Pons (tissue), 1 donor: ENCODE results near the gene XPOT.

ENCODE experiments used
- DNase-seq: peaks from one replicate; pipeline ENCODE4 v3.0.0-alpha.2; 2016; ENCODE audit warnings: low spot score

The XPOT gene

DNA sequence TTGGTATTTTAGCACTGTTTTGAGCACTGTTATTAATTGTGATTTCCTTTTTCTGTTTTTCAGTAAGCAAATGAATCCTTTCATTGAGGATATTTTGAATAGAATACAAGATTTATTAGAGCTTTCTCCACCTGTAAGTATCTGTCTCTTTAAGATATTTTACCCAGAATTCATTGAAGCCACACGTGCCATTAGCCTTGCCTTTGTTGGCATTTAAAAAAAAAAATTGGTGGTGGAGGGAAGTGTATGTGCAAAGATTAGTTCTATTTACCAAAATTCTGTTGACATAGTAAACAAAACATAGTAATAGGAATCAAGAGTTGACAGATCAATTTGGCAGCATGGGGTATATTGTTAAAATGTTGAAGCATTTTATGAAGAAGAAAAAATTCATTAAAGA, 23.8 kb downstream of the XPOT start:
- no peak for DNase-seq

- DNase-seq, result no peak
Observed at GRCh38 chr12:64428956-64429355, 24.8 kb downstream of the XPOT start.

DNA sequence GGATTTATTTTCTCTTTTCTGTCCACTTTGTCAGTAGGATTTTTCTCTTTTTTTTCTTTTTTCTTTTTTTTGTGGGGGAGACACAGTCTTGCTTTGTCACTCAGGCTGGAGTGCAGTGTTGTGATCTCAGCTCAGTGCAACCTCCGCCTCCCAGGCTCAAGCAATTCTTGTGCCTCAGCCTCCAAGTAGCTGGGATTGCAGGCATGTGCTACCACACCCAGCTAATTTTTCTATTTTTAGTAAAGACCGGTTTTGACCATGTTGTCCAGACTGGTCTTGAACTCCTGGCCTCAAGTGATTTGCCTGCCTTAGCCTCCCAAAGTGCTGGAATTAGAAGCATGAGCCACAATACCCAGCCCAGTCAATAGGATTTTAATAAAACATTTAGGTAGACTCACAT, 26.7 kb downstream of the XPOT start:
- no peak for DNase-seq

DNA sequence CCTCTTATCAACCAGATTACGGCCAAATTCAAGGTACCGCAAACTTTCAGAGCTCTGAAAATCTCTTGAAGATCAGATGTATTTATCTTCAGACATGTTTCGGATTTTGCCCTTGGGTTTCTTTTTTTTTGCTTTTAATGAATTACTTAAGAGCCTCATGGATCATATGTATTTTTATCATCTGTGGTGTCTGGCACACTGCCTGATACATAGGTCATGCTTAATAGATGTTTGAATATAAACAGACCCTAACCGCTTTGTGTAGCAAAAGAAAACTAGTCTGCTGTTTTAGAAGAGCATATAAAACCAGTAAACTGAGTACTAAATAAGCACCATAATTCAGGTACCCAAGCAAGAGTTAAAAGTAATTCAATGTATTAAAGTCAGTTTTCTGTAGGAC, 27.6 kb downstream of the XPOT start:
- no peak for DNase-seq

GRCh38 chr12:64433915-64434314, 29.7 kb downstream of the XPOT start:
- no peak for DNase-seq

- DNase-seq, result no peak
Observed at GRCh38 chr12:64440100-64440499, 35.9 kb downstream of the XPOT start.

GRCh38 chr12:64445490-64445889, 41.3 kb downstream of the XPOT start:
- no peak for DNase-seq

DNA sequence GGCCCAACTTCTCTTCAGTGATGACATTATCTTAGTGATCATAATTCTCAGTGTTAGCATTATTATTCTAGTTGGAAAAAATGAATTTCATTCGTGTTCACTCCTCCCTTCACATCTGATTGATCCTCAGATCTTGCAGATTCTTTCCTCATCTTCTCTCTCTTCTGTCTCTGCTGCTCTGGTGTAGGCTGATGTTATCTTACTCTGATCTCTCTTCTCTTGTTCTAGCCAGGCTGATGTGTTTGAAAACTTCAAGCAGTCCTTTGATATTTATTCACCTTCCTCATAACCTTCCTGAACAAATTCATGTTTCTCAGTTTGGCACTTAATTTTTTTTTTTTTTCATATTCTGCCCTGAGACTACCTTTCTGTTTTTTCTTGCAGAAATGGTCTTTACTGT, 42.1 kb downstream of the XPOT start:
- no peak for DNase-seq

DNA sequence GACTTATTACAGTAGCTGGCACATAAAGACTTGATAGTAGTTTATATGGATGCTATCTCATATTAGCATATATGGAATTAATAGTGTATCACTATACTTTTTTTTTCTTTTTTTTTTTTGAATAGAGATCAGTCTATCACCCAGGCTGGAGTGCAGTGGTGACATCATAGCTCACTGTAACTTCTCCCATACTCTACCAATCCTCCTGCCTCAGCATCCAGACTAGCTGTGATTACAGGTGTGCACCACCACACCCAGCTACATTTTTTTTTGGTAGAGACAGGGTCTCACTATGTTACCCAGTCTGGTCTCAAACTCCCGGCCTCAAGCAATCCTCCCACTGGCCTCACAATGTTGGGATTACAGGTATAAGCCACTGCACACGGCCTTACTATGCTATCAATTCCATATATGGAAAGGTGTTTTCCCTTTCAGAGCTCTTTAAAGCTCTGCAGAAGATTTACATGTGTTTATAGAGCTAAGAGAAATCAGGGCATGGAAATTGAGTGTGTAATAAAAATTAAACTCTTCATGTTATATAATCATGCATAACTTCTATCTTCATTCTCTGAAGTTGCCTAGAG, 46.0 kb downstream of the XPOT start:
- no peak for DNase-seq

DNA sequence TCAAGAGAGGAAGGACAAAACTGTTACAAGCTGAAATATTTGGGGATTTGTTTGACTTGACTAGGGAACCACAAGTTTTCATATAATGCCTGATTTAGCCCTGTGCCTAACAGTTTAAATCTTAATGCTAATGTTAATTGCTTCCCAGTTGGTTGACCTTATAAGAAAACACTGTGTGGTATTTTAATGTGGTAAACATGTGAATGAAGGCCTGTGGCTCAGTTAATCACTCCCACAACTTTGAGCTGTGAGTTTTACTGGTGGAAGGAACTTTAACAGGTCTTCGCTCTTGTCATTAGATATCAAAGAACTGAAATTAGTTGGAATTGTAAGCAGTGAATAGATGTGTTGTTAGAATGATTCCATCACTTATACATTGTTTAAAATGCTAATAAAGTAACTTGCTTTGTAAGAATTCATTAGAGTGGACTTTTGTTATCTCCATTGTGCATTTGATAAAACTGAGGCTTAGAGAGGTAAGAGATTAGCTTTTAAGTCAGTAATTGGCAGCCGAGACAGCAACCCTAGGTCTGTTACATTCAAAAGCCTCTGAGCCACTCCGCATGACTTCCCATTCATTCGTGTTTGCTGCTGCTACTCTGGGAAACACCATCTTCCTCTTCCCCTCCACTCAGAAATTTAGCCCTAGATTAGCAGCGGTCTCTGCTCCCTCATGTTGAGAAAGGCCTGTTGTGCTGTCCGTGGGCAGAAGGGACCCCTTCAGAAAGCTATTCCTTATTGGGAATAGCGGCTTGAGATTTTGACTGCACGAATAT, 46.7 kb downstream of the XPOT start:
- peak; percentile 53 for DNase-seq

GRCh38 chr12:64451687-64452558, 47.7 kb downstream of the XPOT start, which contains the start of gene TBK1:
Gene TBK1 (plus strand): TSS chr12:64452120. CDS start chr12:64455871, 3,751 bp downstream.
- DNase-seq, result peak; percentile 84

DNA sequence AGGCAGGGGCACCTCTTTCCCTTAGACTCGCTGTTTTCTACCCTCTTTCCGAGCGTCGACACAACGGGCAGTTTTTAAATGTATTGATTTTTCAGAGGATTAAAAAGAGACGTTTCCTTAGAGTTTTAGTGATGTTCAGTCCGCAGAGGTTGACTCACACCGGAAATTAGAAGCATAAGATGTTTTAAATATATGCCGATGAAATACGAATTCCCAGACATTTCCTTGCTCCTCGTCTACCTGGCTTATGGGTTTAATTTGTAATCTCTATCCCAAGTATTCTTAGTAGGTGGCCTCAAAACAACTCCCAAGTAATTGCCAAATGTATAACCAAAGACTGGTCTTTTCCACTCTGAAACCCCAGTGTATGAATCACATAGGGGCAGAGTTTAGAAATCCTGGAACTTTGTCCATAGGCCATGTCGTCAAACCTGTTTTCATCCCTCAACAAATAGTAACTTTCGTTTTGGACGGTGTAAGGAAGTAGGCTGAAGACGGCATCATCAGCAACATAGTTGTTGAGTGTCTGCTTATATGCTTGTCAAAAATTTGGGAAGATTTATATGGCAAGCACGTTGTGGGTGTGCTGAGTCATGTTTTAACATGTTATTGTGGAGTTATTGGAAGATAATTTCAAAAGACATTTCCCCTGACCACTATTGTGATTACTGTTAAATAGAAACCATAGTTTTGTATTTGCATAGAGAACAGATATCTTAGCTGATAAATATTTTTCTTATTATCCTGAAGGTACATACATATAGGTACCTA, 48.6 kb downstream of the XPOT start:
- peak; percentile 42 for DNase-seq

DNA sequence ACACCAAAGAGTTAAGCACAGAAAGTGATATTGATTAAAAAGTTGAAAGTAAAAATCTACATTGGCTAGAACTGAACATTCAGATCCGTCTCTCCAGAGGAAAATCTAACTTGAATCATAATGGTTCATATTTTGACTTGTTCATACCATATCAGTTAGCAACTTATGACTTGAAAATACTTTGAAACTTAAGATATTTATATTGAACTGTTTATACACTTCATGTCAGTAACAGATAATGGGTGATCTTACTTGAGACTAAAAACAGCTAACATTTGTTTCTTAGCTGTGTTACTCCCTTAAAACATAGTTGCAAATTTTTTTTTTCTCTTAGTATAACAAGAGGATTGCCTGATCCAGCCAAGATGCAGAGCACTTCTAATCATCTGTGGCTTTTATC, 51.3 kb downstream of the XPOT start:
- no peak for DNase-seq

DNA sequence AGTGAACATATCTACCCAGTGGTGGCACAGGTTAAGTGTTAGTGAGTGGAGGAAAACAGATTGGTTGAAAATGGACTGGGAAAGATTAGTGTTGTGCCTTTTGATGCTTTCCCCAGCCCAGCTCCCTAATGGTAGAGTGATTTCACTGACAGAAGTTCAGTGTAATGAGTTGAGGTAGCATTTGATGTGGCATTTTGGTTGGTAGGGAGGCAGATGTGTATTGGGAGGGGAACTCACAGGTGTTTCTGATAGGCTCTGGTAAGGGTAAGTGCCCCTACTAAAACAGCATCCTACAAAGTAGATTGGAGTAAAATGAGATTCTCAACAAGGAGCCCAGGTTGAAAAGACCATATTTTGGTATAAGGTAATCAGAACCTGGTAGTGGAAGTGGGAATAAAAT, 51.9 kb downstream of the XPOT start:
- DNase-seq, result no peak

- no peak for DNase-seq
Observed at GRCh38 chr12:64457032-64457431, 52.8 kb downstream of the XPOT start.

DNA sequence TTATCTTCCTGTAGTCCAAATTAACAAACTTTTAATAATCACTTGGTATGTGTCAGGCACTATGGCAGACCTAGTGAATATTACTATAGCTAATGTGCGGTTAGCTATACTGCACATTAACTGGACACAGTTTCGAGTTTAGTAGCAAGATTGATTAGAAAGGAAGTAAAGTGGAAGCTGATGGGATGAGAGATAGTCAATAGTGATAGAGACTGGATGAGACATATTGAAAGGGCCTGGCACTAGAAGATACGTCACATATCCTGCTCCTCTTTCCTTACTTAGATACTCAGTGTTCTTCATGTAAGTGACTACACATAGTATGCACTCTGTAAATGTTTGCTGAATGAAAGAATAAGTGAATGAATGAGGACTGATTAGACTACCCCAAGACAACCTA, 53.3 kb downstream of the XPOT start:
- DNase-seq, result no peak

- no peak for DNase-seq
Observed at GRCh38 chr12:64457923-64458322, 53.7 kb downstream of the XPOT start.

GRCh38 chr12:64459394-64459891, 55.3 kb downstream of the XPOT start:
- DNase-seq, result no peak

DNA sequence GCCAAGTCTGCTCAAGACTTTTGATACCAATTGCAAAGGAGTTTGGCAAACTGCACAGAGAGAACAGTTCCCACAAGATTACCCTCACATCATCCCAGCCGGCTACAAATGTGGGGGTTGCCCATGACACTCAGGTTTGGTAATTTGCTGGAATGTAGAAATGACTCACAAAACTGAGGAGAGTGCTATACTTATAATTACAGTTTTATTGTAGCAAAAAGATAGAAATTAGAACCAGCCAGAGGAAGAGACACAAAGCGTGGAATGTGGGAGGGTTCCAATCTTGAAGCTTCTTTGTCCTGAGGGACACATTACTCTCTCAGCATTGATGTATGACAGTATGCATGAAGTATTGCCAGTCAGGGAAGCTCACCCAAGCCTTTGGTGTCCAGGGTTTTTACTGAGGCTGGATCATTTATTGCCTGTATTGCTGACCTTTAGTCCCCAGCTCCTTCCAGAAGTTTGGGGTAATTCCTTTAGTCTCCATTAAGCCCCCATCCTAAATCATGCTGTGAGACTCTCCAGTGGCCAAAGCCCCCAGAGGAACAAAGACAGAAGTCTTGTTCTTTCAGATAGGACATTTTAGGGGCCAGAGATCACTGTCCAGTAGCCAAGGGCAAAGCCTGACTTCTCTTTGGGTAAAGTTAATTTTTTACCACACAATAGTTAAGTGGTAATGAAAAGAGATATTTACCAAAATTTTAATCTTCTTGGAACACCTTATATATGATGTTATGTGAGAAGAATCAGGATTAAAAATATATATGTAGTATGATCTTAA, 57.6 kb downstream of the XPOT start:
- DNase-seq, result no peak

DNA sequence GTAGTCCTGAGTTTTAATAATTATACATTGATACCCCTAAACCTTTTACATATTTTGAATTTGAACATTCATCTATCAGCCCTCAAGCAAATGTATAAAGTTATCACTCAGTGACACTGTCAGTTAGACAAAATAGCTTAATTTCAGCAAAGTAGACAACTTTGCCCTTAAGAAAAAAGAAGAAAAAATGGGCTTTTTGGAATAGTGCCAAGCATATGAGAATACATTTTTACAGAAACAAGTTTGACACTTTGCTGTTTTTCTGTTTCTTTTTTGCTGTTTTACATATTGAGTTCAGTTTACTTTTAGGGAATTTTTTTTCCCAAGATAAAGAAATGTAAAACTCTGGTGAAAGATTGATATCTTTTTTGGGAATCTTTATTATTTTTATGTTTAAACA, 62.0 kb downstream of the XPOT start:
- DNase-seq, result no peak

GRCh38 chr12:64468966-64469365, 64.8 kb downstream of the XPOT start:
- no peak for DNase-seq
